ENCODE data around the gene NOL7.
A peak's percentile ranks its signal among the peaks of the same experiment; 100 is the strongest.

Gene NOL7

DNA sequence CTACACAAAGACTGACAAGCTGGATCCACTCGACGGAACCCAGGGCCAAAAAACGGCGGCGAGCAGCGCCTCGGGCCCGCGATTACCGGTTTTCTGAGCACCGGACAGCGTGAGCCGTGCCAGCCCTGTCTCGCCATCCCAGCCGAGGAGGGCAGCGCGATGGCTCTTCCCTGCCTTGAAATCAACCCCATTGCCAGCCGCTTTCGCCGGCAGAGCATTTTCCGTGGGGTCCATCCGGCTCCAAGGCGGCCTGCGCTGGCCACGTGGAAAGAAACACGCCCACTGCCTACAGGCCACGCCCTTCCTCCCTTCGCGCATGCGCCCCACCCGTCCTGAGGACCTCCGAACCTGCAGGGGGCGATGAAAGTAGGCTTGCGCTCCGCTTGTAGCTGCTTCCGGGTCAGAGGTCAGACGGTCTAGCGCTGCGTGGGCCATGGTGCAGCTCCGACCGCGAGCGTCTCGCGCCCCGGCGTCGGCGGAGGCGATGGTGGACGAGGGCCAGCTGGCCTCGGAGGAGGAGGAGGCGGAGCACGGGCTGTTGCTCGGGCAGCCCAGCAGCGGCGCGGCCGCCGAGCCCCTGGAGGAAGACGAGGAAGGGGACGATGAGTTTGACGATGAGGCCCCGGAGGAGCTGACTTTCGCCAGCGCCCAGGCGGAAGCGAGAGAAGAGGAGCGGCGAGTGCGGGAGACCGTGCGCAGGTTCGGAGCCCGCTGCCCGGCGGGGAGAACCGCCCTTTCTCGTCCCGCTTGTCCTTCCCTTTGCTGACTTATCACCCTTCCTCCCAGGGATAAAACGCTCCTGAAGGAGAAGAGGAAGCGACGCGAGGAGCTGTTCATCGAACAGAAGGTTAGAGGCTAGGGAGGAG lies at the start of gene NOL7:
TSS of gene NOL7 (plus strand) at position 410 of the 866 bp plus-strand sequence. CDS start at position 434, 24 bp downstream.
- DNase-seq = peak; percentile 98

GRCh38 chr6:13565921-13566320 lies 49.2 kb upstream of the NOL7 start:
- DNase-seq = no peak

DNA sequence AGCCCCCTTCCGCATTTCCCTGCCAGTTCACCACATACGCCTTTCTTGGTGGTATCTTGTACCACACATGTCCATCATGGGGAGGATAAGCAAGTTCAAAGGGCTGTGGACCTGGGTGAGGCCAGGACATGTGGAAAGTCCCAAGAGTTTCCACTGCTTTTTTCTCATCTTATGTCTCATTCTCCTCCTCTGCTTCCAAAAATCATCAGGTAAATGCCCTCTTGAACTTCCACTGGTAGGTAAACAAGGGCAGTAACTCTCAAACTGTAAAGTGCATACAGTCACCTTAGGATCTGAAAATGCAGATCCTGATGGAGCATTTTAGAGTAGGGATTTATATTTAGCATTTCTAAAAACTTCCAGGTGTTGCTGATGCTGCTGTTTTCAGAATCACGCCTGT lies 48.6 kb upstream of the NOL7 start:
- no peak for DNase-seq

DNA sequence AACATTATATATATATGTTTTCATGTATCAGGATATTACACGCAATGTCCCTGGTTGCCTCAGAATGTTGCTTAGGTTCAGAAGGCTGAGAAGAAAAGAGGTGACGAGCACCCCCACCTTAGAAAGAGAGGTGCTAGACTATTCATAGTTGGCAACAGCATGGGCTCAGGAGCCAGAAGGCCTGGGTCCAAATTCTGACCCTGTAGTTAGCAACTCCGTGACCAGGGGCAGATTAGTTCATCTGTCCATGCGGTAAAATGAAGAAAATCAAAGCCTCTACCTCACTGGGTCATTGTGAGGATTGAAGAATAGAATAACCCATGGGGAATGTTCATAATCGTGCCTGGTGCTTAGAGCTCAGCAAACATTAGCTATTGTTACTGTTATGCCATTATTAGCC lies 46.2 kb upstream of the NOL7 start:
- no peak for DNase-seq

DNA sequence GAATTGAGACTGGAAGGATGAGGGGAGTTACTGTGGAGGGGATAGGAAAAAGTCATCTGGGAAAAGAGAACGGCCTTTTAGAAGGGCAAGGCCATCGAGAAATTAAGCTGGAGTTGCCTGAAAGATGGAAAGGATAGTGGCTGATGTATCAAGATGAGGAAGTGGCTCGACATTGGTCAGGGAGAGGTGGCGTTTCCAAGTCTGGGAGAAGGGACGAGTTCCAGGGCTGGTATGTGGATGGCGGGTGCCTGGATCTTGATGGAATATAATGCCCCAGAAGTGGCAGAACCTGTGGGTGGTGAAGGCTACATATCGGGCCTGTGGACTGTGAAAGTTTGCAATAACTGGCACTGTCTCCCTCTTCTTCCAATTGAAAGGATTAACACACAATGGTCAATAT lies 42.9 kb upstream of the NOL7 start:
- no peak for DNase-seq

DNA sequence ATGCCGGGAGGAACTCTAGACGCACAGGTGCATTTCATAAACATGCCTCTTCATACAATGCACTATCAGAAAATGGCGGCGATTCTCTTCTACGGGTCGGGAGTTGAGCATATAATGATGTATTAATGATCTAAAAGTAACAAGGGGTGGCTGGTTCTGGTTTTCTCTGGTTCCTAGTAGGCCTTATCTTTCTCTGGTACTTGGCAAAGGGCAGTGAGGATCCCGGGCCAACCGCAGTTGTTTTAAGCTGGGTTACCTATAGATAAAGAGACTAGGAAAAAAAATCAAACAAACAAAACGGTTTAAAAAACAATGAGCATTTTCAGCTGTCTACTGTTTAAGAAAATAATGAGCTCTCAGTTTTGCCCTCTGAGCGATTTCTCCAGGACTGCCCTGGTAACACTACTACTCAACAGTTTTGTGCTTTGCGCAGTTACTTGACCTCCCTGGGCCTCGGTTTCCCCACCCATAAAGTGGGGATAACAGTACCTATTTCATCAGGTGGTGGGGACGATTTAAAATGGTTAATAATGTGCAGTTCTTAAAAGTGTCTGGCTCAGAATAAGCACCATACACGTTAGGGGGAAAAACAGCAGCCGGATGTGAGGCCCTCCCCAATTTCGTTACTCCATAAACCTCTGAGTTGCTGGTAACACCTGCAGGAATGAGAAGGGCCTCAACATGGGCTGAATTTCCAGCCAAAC lies 42.0 kb upstream of the NOL7 start:
- no peak for DNase-seq

- no peak for DNase-seq
Measured at GRCh38 chr6:13573669-13574110, 41.4 kb upstream of the NOL7 start.

DNA sequence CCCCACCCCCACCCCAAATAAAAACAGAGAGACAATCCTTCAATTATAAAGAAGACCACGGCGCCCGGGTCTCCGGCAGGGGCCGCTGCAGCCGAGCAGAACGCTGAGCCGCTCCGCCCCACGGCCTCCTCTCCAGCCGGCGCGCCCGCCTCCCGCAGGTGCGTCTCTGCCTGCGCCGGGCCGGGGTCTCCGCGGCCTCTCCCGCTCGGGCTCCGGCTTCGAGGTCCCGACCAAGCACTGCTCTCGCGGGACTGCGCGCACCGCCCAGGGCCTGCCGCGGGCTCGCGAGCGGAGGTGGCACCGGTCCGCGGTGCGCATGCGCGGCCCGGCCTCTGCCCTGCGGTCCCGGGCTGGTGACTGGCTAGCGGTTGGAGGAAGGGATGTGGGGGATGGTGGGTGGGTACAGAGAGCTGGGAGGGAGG lies 41.0 kb upstream of the NOL7 start:
- peak; percentile 87 for DNase-seq

DNA sequence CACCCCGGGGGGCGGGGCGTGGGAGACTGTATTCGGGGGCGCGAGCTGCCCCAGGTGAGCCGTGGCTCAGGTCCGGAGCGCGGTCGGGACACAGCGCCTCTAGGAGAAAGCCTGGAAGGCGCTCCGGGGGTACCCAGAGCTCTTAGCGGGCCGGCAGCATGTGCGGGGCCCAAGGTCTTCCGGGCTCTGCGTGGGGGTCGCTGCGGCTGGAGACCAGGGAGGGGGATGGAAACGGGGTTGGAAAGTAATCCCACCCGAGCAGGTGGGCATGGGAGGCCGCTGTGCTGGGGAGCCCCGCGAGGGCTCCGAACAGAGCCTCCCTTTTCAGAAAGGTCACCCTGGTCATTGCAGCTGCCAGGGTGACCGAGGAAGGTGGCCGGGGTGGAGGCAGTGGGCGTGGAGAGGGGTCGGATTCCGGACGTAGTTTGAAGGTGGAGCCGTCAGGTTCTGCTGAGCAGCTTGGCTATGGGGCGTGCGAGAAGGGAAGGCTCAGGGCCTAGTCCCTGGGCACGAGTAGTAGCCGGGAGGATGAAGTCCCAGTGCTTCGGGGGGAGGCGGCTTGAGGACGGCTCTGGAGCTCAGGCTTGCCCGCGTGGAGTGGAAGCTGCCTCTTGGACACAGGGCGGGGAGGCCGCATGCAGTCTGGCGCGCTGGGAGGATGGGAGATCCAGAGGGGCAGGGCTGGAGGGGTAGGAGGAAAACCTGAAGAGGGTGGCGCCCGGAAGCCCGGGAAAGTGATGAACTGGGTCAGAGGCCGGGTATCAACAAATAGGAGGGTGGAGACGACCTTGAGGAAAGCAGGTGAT lies 40.4 kb upstream of the NOL7 start, which contains the start of gene SIRT5:
TSS of gene SIRT5 (plus strand) at position 31 of the 806 bp plus-strand sequence. CDS start 9,510 bp downstream, outside the sequence.
- DNase-seq = peak; percentile 57

GRCh38 chr6:13575377-13575775 lies 39.8 kb upstream of the NOL7 start:
- DNase-seq = no peak

DNA sequence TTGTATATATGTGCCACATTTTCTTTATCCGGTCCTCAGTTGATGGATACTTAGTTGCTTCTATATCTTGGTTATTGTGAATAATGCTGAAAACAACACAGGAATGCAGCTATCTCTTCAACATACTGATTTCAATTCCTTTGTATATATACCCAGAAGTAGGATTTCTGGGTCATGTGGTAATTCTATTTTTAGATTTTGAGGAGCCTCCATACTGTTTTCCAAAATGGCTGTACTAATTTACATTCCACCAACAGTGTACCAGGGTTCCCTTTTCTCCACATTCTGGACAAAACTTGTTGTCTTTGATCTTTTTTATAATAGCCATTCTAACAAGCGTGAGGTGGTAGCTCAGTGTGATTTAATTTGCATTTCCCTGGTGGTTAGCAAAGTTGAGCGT lies 39.1 kb upstream of the NOL7 start:
- no peak for DNase-seq

DNA sequence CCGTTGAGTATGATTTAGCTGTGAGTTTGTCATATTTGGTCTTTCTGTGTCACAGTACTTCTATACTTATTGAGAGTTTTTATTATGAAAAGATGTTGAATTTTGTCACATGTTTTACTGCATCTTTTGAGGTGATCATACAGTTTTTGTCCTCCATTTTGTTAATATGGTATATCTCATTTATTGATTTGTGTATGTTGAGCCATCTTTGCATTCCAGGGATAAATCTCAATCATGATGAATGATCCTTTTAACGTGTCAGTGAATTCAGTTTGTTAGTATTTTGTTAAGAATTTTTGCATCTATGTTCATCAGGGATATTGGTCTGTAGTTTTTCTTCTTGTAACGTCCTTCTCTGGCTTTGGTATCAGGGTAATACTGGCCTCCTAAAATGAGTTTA lies 37.2 kb upstream of the NOL7 start:
- no peak for DNase-seq

DNA sequence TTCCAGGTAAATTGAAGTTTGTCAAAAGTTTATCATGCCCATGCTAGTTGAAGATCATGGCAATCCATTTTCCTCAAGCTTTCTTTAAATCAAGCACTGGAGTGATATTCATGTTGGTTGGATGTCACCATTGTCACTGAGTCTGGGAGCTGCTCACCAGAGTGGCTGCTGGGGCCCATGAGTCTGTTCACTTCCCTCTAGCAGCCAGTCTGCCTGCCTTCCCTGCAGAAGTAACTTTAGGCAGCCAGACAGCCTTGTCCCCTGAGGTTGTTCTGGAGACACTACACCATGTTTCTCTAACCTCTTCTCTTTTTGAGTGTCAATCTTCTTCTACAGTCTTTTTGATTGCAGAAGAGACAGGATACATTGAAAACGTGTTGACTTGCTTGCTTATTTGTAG lies 35.2 kb upstream of the NOL7 start:
- DNase-seq = no peak

- DNase-seq = no peak
Measured at GRCh38 chr6:13581700-13582229, 33.4 kb upstream of the NOL7 start.

- no peak for DNase-seq
Measured at GRCh38 chr6:13586603-13587542, 28.3 kb upstream of the NOL7 start.

DNA sequence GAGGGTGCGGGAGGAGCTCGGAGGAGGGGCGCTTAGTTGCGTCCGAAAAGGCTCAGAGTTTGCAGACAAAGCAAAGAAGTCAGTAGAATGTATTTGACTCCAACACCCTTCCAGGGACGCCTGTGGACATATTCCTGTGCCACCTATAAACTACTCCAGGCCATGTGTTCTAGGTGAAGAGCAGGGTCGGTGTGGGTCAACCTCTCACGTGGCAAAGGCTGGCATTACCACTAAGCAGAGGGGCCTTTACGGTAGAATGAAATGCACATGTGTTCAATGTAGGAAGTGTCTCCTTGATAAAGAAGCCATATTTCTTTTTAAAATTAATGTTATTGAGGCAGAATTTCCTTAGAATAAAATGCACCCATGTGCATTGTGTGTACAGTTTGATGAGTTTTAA lies 25.3 kb upstream of the NOL7 start:
- no peak for DNase-seq

GRCh38 chr6:13590574-13591153 lies 24.5 kb upstream of the NOL7 start:
- no peak for DNase-seq

DNA sequence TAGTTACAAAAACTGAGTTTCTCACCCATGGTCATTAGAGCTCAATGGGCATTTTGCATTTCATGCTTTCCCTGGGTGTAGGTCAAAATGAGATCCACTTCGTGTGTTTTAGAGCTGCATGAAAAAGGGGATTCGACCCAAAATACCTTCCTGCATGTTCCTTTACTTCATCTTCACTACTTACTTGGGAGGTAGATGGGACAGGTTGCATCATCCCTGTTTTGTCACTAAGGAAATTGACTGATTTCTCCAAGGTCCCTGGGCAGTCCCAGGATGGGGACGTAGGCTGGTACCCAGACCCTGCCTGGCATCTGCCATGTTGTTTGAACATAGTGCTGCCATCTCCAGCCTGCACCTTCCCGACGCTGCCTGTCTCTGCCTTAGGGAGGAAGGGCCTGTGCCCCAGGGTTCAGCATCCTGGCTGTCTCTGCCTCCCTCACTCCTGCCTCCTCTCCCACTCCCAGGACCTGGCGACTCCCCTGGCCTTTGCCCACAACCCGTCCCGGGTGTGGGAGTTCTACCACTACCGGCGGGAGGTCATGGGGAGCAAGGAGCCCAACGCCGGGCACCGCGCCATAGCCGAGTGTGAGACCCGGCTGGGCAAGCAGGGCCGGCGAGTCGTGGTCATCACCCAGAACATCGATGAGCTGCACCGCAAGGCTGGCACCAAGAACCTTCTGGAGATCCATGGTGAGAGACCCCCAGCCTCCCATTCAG lies 23.8 kb upstream of the NOL7 start:
- DNase-seq = no peak

DNA sequence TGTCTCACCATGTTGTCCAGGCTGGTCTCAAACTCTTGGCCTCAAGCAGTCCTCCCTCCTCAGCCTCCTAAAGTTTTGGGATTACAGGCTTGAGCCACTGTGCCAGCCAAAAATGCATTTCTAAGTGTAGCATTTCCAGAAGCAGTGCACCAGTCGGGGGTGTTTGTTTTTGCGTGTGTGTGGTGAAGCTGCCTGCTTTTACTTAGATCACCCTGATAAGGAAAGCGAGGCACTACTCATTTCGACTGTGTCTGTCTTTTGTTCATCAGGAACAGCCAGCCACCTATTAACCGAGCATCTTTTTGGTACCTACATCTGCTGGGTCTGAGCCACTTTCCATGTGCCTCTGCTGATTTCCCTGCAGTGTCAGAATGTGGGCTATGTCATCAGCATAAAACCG lies 22.0 kb upstream of the NOL7 start:
- DNase-seq = no peak

- DNase-seq = no peak
Measured at GRCh38 chr6:13593720-13594119, 21.4 kb upstream of the NOL7 start.

GRCh38 chr6:13597073-13597472 lies 18.1 kb upstream of the NOL7 start:
- DNase-seq = no peak
